GM11168 (cell line): ENCODE data around the gene POLR2E.

Experiments
- in situ Hi-C: fragments of 300-500 bp; cut with MboI; formaldehyde crosslinking; loops from one replicate; pipeline ENCODE4 v1.12.0; 2022; ENCODE audit warnings: low sequenced_read_pairs; ENCODE audit not compliant: unreplicated experiment

The POLR2E gene

GRCh38 chr19:1102407-1103131 lies 7.4 kb upstream of the POLR2E start:
- in situ Hi-C loops, result no loop called here

- in situ Hi-C loops, result no loop called here
Observed at GRCh38 chr19:1101337-1101698, 6.1 kb upstream of the POLR2E start.

GRCh38 chr19:1098177-1099051 lies 3.2 kb upstream of the POLR2E start:
- in situ Hi-C loops, result no loop called here

GRCh38 chr19:1097810-1098176 lies 2.6 kb upstream of the POLR2E start:
- in situ Hi-C loops, result no loop called here

GRCh38 chr19:1094655-1094977 lies 559 bp downstream of the POLR2E start:
- in situ Hi-C loops, result no loop called here

- in situ Hi-C loops, result no loop called here
Observed at GRCh38 chr19:1093811-1094553, 1.2 kb downstream of the POLR2E start.

- in situ Hi-C loops, result no loop called here
Observed at GRCh38 chr19:1093330-1093729, 1.8 kb downstream of the POLR2E start.

- in situ Hi-C loops, result no loop called here
Observed at GRCh38 chr19:1091544-1092175, 3.5 kb downstream of the POLR2E start.

GRCh38 chr19:1090731-1091543 lies 4.2 kb downstream of the POLR2E start:
- in situ Hi-C loops, result no loop called here

GRCh38 chr19:1089891-1090290 lies 5.3 kb downstream of the POLR2E start:
- in situ Hi-C loops, result no loop called here

- in situ Hi-C loops, result no loop called here
Observed at GRCh38 chr19:1089126-1089771, 5.9 kb downstream of the POLR2E start.

- in situ Hi-C loops, result no loop called here
Observed at GRCh38 chr19:1088416-1089010, 6.7 kb downstream of the POLR2E start.

- in situ Hi-C loops, result no loop called here
Observed at GRCh38 chr19:1087813-1088415, 7.3 kb downstream of the POLR2E start.

- in situ Hi-C loops, result no loop called here
Observed at GRCh38 chr19:1086613-1087012, 8.6 kb downstream of the POLR2E start.

GRCh38 chr19:1085676-1086442 lies 9.3 kb downstream of the POLR2E start:
- in situ Hi-C loops, result no loop called here

- in situ Hi-C loops, result no loop called here
Observed at GRCh38 chr19:1085053-1085658, 10.0 kb downstream of the POLR2E start.

GRCh38 chr19:1084024-1084868 lies 10.9 kb downstream of the POLR2E start:
- in situ Hi-C loops, result no loop called here
